GM18508 (cell line): ENCODE data around the gene ZDHHC14.

Source experiments
- ATAC-seq: cut with Tn5 transposase; IDR thresholded peaks from one replicate; pipeline ENCODE4 v1.9.1; 2021; ENCODE audit warnings: moderate number of reproducible peaks; ENCODE audit not compliant: insufficient read depth, unreplicated experiment

Gene ZDHHC14

DNA sequence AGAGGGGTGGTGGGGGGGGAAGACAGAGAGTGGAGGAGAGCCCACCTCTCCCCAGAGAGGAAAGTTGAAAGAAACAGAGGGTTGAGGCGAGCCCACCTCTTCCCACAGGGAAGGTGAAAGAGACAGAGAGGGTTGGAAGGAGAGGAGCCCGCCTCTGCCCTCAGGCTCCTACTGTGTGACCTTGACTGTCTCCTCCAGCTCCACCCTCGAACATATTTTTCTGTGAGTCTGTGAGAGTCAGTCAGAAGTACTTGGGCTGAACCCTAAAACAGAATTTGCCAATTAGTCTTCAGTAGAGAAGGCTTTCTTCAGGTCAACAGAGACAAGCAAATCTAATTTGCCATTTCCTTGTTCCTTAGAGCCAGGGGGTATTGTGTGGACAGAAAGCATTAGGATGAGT lies 288.3 kb downstream of the ZDHHC14 start:
- ATAC-seq: no peak

DNA sequence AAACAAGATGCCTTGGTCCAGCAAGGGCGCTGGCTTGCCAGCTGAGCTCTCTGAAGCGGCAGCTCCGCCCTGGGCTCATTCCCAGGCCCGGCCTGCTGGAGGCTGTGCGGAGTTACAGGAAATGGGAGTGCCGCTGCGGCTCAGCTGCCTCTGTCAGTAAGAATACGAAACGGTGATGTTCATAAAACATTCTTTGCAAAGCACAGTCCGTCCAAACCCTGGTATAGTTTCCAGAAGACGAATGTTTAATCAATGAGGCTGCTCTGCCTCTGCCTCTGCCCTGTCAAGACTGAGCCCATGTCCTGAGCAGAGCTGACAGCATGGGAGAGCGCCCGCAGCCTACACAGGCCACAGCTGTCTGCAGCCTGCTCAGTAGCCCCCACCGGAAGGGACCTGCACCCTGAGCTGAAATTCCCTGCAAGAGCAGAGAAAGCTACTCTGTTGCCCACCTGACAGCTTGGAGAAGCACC lies 288.8 kb downstream of the ZDHHC14 start:
- no peak for ATAC-seq

DNA sequence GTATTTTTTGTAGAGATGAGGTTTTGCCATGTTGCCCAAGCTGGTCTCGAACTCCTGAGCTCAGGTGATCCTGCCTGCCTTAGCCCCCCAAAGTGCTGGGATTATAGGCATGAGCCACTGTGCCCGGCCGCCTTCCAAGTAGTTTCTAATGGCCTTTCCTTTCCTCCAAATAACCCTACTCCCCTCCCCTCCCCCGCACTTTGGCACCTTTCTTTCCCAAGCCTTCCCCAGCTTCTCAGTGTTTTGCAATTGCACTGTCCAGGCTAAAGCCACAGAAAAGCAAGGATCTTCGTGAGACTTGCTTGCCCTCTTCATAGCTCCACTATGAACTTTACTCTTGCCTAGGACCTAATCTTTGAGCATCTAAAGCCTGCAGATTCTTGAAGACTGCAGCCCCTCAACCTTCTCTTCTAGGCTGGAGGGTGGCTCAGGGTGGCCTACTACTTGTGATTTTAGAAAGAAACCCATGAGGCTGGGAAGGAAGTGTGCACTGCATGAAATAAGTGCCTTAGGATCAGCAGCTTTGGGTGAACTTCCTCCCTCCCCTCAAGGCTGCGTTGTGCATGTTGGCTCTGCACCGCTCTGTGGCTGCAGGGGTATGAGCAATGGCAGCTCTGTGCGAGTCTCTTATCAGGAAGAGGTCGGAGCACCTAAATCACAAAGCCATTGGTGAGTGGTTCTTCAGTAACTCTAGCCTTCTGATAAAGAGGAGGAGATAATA lies 289.6 kb downstream of the ZDHHC14 start:
- ATAC-seq: no peak

DNA sequence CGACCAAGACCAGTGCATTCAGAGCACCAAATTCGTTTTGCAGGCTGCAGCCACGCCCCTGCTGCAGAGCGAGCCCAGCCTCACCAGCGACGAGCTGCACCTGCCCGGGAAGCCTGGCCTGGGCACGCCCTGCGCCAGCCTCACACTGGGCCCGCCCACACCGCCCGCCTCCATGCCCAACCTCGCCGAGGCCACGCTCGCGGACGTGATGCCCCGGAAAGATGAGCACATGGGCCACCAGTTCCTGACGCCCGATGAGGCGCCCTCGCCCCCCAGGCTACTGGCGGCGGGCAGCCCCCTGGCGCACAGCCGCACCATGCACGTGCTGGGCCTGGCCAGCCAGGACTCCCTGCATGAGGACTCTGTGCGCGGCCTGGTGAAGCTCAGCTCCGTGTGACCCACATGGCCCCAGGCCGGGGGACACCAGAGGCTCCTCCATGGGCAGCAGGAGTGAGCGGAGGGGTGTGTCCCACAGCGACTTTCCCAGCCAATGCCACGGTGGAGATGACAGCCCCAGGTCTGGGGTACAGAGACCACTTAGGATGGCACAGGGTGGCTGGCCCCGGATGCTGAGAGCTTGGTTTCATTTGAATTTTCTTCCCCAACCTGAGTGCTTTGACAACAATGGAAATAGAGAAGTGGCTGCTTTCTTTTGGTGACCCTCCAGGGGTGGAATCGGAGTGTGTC lies 291.9 kb downstream of the ZDHHC14 start:
- ATAC-seq: no peak

DNA sequence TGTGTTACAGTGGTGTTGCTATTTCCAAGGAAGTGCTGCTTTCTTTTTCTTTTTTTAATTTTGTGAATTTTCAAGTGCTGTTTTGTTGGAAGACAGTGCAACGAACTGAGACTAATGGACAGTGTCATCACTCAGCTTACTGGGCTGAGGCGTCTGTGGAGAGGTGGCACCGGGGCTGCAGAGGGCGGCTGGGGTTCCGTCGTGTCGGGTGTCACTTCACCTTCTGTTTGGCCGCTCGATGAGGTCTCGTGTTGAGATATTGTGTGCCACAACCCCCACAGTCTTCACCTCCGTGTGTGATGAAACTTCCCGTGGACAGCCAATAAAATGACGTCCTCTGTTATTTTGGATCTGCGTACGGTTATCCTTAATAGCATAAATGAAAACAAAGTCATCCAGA lies 292.6 kb downstream of the ZDHHC14 start:
- no peak for ATAC-seq

DNA sequence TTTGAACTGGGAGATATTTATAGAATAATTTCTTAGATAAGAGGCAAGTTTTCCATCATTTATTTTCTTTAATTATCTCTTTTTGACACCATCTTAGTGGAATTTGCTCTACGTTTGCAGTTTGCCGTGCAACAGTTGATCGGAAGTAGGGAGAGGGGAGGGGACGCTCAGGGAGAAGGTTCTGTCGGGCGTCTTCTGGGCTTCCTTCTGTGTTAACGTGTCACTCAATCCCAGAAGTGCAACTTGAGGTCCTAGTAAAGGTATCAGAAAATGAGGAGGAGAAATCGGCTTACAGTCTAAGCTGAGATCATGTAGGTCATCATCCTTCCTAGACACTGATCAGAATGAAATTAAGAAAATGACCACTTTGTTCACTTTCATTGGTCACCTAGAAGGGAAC lies 293.1 kb downstream of the ZDHHC14 start:
- ATAC-seq: no peak

DNA sequence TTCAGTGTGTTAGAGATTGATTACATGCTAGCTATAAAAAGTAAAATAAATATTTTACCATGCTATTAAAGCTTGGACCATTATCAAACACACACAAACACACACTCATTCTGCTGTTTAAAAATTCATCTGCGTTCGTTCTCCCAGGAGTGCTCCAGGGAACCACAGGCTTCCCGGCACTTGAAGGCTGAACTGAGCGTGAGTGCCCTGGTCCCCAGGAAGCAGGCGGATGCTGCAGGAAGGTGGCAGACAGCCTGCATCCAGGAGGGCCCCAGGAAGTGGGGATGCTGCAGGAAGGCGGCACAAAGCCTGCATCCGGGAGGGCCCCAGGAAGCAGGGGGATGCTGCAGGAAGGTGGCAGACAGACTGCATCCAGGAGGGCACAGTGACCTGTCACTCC lies 294.8 kb downstream of the ZDHHC14 start:
- no peak for ATAC-seq

DNA sequence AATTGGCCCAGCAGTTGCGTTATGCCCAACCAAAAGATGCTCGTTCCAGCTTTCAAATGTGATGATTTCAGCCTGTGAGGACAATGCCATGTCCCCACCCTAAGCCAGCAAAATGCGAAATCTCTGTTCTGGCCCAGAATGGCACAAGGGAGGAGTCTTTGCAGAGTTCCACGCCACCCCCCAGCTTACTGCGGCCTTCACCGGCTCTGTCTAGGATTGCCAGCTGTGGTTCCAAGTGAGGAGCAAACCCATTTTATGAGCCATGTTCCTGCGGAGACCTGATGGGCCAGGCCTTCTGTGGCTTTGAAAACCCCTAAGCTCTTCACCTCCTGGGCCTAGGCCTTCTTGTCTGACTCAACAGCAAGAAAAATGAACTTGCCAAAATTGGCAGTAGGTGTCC lies 295.3 kb downstream of the ZDHHC14 start:
- ATAC-seq: no peak

DNA sequence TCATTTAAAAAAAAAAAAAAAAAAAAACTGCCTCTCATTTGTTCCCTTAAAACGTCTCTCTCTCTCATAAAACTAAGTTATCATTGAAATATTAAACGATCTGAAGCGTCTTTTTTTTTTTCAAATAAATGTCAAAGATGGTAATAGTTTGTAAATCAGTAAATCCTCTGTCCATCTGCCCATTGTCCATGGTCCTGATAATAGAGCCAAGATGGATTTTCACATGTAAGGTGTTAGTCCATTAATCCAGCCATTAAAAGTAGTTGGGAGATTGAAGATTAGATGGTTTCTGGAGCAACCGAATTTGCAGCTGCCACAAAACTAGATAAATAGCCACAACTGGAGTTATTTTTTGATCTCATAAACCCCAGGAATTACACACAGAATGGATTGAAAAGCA lies 296.2 kb downstream of the ZDHHC14 start:
- no peak for ATAC-seq

DNA sequence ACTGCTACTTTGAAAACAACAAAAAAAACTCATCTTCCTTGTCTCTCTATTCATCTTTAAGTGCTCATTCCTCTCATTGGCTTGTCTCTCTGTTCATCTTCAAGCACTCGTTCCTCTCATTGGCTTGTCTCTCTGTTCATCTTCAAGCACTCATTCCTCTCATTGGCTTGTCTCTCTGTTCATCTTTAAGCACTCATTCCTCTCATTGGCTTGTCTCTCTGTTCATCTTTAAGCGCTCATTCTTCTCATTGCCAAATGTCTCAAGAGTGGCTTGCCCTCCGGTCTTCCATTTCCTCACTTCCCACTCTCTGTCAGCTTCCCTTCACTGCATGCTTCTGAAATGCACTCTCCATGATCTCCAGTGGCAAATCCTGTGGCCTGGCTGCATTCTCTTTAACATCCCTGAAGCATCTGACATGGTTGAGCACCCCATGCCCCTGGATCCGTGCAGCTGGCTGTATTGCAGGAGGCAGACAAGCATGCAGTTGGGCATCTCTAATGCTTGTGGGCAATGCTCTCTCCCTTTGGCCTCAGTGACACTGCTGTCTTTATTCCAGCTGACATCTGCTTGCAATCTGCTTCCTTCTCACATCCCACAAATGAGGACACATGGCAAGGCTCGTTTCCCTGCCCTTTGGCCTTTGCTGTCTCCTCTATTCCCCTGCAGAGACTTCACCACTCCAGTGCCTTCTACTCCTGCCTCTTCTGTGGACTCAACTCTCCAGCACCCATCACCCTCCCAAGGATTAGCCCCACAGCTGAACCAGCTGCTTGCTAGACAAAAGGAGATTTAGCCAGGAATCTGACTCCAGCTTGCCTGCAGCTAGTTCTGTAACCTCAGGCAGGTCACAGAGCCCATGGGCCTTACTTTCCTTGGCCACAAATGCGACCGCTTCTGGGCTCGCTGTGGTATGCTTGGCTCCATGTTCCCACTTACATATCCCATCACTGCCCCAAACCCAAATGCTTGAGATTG lies 298.9 kb downstream of the ZDHHC14 start:
- ATAC-seq: no peak

DNA sequence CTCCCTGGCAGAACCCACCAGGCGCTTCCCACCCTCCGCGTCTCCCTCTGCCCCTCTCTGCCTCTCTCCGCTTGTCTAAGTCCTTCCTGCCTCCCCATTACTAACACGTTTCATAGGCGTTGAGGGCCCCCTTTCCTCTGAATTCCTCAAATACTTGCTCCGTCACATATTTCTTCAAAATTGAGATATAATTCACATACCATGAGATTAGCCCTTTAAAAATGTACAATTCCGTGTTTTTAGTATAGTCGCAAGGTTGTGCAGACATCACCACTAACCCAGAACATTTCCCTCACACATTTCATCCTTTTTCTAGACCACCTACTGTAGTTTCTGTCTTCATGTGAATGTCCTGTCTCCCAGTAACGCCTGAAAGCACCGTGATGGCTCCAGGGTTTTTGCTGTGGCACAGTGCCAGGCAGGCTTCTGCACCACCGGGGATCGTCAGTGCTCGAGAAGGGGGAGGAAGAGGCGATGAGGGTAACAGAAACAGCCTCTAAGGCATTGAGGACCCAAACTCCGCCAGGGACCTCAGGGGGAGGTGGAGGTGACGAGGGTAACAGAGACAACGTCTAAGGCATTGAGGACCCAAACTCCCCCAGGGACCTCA lies 300.2 kb downstream of the ZDHHC14 start:
- ATAC-seq: no peak

DNA sequence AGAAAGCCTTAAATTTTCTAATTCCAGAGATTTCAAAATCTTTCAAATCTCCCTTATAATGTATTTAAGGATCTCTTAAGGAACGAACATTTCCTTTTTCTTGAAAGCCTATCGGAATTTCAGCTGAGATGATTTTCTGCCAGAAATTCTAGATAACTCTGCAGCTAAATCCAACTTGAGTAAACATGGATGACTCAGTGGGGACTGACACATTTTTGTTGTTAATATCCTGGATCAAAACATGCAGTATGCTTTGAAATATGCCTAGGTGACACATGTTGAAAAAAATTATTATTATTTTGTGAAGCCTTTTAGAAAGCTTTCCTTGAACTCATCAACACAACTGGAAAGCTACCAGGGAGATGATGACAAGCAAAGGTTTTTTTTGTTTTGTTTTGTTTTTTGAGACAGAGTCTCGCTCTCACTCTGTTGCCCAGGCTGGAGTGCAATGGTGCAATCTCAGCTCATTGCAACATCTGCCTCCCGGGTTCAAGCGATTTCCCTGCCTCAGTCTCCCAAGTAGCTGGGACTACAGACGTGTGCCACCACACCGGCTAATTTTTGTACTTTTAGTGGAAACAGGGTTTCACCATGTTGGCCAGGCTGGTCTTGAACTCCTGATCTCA lies 302.0 kb downstream of the ZDHHC14 start:
- no peak for ATAC-seq

DNA sequence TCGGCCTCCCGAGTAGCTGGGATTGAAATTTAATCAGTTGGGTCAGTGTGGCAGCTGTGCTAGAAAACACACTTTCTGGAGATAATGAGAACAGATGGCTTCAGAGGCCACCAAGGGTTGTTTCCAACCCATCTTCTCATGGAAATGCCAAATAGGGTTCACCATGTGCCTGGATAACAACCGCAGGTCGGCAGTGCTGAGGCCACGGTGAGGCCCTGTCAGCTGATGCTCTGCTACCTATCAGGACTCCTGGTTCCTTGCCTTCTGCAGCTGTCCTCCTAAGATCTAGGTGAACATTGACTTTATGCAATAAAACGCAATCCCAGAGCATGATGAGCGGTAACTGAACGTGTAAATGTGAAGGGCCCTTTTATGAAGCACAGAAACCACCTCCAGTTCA lies 302.7 kb downstream of the ZDHHC14 start:
- ATAC-seq: no peak

DNA sequence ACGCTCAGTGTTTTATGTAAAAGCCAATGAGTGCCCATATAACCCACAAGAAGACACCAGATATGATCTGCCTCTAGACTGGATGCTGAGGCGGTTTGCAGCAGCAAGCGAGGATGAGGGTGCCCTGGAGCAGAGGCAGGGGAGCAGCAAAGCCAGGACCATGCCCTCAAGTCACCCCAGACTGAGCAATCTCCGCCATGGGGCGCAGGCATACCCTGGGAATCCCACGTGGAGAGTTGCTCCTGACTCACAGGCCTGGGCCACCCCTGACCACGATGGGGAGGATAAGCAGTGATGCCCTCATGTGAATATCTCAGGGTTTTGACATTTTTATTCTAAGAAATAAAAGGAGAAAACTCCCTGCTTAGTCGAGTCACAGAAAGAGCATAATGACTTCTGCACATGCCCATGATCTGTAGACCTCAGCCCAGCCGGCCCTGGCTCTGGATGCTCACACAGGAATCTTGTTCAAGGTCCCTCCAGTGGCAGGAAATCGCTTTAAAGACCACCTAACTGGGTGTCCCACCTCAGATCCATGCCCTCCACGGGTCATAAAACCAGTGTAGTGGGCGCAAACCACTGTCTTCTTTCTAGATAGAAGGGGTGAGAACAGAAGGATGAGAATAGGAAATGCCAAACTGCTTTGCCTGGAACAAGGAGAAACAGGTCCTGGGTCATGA lies 303.8 kb downstream of the ZDHHC14 start:
- ATAC-seq: no peak

DNA sequence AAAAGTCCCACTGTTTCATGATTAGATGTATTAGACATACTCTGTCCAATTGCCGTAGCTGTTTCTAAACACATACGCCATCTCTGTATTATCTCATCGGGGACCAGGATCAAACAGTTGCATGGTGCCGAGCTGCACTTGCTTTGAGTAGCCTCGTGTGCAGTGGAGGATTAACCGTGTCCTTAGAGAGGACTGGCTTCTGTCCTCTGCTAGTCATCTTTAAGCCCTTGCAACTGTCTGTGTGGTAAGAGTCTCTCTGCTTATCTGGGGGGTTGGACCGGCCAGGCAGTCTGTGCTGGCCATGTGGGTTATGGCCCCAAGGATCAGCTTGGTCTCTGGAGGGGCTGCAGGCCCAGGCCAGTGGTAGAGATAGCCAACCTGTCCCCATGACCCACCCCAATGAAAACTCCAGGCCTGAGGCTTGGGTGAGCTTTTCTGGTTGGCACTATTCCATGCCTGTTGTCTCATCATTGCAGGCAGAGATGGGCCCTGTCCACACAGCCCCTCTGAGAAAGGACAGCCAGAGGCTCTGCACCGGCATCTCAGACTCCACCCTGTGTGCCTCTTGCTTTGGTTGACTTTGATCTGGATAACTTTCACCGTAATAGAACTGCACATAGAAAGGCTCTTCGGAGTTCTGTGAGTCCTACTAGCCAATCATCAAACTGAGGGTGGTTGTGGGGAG lies 304.7 kb downstream of the ZDHHC14 start:
- no peak for ATAC-seq

DNA sequence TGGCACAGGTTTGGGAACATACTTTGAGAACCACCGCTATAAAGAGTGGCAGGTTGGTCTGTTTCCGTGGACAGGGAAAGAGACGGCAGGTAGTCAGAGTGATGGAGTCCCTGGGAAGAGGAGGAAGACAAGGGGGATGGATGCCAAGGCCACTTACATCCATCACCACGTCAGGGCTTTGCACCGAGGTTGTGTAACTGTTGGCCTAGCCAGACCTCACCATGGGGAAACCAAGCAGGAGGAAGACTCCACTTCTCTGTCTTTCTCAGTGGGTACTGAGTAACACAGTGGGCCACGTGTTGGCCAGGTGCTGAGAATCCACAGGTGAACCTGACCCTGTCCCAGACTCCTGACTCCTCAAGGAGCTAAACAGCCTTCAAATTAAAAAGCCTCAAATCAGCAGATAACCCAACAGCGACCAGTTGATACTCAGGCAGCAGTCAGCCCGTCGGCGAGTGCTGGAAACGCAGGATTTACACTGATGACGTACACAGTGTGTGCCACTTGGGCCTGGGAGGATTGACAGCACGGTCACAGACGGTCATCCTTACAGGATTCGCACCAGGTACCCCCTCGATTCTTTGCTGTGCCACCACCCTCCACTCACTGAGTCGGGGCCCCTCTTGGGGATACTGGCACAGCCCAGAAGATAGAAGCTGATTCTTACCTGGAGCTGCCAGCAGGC lies 307.4 kb downstream of the ZDHHC14 start:
- no peak for ATAC-seq

DNA sequence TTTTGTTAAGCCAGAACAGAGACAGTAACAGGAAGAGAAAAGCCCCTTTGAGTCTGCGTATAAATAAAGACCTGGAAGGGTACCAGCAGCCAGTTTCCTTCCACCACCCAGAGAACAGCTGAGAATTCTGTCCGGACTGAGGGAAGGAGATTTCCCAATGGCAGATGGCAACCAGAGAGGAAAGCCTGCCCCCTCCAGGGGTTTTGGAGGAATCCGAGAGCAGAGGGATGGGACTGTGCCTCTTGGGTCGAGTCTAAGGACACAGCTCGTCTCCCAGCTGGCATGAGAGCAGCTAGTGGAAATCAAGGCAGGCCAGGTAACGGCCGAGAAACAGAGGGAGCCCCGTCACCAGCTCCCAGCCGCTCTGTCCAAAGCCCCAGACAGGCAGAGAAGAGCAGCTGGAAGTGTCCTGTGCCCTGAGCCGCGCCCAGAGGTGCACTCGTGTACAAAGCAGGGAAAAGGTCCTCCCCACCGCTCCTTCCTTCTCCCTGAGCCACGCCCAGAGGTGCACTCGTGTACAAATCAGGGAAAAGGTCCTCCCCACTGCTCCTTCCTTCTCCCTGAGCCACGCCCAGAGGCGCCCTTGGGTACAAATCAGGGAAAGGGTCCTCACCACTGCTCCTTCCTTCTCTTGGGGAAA lies 308.1 kb downstream of the ZDHHC14 start:
- ATAC-seq: no peak

DNA sequence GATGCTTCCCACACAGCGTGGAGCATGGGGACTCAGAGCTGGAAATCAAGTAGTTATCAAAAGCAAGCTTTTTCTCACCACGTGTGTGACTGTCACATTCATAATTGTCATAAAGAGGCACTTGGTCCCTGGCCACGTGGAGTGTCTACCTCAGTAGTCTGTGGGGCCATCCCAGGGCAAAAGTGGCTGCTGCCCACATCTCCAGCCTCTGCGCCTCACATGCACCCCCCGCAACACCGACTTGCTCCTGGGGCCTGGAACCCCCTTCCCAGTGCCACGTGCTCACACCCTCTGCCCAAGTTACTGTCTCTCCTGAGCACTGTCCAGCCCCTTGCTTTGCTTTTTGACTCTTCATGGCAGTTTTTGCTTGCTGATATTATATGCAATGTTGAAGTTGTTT lies 308.9 kb downstream of the ZDHHC14 start:
- no peak for ATAC-seq
